AG10803 (cell line): ENCODE measurements around the gene ZNF576.
A peak's percentile ranks its signal among the peaks of the same experiment; 100 is the strongest.
"Not testable (repeated sequence)": the region's sequence is repeated elsewhere in the genome, so short reads cannot be mapped to it uniquely, and the experiment has no call there.

Experiments
- DNase-seq: peaks from one replicate; pipeline ENCODE4 v3.0.0; 2010; ENCODE audit warnings: low read depth
- H3K4me3 ChIP-seq: 2 replicates; pipeline ENCODE4 v1.5.1; 2011; ENCODE audit warnings: mild to moderate bottlenecking, low read length, control low read depth
- CTCF ChIP-seq: conservative IDR thresholded peaks from 2 replicates; pipeline ENCODE4 v1.5.1; 2011; ENCODE audit warnings: mild to moderate bottlenecking, low read length, control low read depth, inconsistent platforms

The ZNF576 gene

GRCh38 chr19:43595605-43595998 is 793 bp upstream of the ZNF576 start:
- no peak for DNase-seq
- H3K4me3 ChIP-seq = peak overlapping the region; percentile 80
- no peak for TF ChIP-seq CTCF

DNA sequence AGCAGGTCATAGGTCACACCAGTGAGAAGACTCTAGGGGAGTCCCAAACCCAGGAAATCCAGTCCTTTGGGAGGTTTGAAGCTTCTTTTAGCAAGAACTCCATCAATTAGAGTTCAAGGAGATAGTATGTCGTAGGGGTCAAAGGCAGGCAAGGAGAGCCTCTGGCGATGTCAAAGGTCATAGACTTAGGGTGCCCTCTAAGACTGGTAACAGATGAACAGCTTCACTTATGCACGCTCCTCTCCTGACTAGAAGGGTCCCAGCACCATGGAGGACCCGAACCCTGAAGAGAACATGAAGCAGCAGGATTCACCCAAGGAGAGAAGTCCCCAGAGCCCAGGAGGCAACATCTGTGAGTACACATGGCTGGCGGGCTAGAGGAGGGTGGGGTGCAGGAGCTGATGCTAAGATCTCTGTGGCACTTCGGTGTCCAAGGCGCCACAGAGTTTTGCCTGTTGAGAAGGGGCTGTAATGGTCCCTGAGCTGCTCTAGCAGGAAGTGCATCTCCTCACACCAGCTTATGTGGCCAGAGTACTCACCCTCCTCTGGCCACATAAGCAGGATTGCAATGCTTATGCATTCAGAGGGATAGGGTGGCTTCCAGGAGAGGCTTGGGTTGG is 557 bp downstream of the ZNF576 start:
- peak overlapping the region; percentile 92 for H3K4me3 ChIP-seq
- DNase-seq = no peak
- TF ChIP-seq CTCF = no peak

DNA sequence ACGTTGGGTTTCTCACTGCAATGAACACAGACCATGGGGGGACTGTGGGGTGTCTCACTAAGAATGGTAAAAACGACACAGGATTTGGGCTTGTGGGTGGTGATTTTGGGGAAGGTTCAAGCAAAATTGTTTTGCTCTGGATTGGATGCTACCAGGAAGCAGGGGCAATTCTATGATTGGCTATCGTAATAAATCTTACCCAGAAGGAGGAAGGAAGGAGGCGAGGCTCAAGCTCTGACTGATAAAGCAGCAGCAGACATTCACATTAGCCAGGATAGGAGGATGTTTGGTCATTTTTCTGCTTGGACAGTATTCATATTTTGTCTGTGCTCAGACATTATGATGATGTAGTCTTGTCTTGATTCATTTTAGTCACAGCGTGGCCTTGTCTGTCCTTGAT is 1.5 kb downstream of the ZNF576 start:
- peak overlapping the region; percentile 92 for H3K4me3 ChIP-seq
- no peak for TF ChIP-seq CTCF
- DNase-seq = no peak

DNA sequence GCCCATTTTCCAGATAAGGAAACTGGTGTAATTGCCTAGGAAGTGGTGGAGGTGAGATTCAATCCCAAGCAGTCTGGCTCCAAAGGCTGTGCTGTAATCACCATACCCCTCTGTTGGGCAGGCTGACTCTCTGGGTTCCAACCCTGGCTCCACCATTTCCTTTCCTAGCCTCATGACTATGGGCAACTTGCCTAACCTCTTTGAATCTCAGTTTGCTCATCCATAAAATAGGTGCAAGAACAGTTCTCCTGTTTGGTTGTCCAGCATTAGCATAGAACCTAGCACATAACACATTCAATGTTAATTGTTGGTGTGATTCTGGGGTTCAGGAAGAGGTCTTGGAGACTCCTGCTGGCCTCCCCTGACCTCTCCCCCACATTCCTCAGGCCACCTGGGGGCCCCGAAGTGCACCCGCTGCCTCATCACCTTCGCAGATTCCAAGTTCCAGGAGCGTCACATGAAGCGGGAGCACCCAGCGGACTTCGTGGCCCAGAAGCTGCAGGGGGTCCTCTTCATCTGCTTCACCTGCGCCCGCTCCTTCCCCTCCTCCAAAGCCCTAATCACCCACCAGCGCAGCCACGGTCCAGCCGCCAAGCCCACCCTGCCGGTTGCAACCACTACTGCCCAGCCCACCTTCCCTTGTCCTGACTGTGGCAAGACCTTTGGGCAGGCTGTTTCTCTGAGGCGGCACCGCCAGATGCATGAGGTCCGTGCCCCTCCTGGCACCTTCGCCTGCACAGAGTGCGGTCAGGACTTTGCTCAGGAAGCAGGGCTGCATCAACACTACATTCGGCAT is 2.2 kb downstream of the ZNF576 start:
- no peak for DNase-seq
- H3K4me3 ChIP-seq = no peak overlapping the region
- no peak for TF ChIP-seq CTCF

DNA sequence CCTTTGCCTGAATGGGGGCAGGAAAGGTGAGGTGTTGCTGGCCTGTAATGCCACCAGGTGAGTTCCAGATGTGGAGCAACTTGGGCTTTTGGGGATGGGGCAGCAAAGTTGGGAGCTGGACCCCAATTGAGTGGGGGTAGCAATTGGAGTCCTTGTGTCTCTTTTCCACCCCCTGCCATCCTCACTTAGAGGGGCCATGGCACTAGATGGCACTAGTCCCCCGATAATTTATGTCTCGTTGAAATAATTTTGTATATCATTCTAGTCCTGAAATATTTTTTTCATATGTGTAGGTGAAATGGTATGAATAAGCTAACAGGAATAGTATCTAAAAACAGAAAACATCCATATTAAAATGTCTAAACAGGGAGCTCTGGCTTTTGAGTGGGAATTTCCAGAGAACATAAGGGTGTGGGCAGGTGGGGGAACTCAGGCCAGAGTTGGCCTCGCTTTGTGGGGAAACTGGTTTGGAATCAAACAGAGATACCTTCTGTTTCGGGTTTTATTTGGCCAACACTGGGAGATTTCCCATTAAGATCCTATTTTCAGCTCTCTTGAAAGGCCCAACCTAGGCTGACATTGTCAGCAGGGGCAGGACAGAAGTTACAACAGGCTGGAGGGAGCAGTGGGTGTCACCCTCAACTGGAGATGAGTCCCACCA is 3.4 kb downstream of the ZNF576 start:
- TF ChIP-seq CTCF = no peak
- no peak overlapping the region for H3K4me3 ChIP-seq
- DNase-seq = no peak

- DNase-seq, H3K4me3 ChIP-seq: not testable (repeated sequence)
Measured at GRCh38 chr19:43600326-43600725, 3.9 kb downstream of the ZNF576 start.

- no peak for DNase-seq
- TF ChIP-seq CTCF = no peak
- H3K4me3 ChIP-seq = no peak overlapping the region
Measured at GRCh38 chr19:43605875-43606568, 9.6 kb downstream of the ZNF576 start.
